ENCODE results near the gene RAB44.
"Not testable (repeated sequence)": the region's sequence is repeated elsewhere in the genome, so short reads cannot be mapped to it uniquely, and the experiment has no call there.

RAB44 gene

GRCh38 chr6:36686668-36687513, 10.7 kb upstream of the RAB44 start:
- no peak for DNase-seq

GRCh38 chr6:36688063-36688738, 9.4 kb upstream of the RAB44 start:
- DNase-seq = no peak

- no peak for DNase-seq
Measured at GRCh38 chr6:36688739-36689075, 8.9 kb upstream of the RAB44 start.

GRCh38 chr6:36691011-36691410, 6.6 kb upstream of the RAB44 start:
- no peak for DNase-seq

- DNase-seq = no peak
Measured at GRCh38 chr6:36691612-36692011, 6.0 kb upstream of the RAB44 start.

- DNase-seq = no peak
Measured at GRCh38 chr6:36692220-36692619, 5.4 kb upstream of the RAB44 start.

GRCh38 chr6:36692861-36693702, 4.5 kb upstream of the RAB44 start:
- DNase-seq = no peak

- no peak for DNase-seq
Measured at GRCh38 chr6:36694616-36695015, 3.0 kb upstream of the RAB44 start.

GRCh38 chr6:36695414-36695813, 2.2 kb upstream of the RAB44 start:
- DNase-seq = no peak

- DNase-seq = no peak
Measured at GRCh38 chr6:36698196-36698595, 570 bp downstream of the RAB44 start.

- DNase-seq = no peak
Measured at GRCh38 chr6:36698871-36699271, 1.2 kb downstream of the RAB44 start.

GRCh38 chr6:36699348-36699747, 1.7 kb downstream of the RAB44 start:
- no peak for DNase-seq

- DNase-seq = no peak
Measured at GRCh38 chr6:36700071-36700812, 2.6 kb downstream of the RAB44 start.

GRCh38 chr6:36700831-36701230, 3.2 kb downstream of the RAB44 start:
- DNase-seq = no peak

- DNase-seq = no peak
Measured at GRCh38 chr6:36701401-36701991, 3.9 kb downstream of the RAB44 start.

GRCh38 chr6:36702656-36703055, 5.0 kb downstream of the RAB44 start:
- DNase-seq = no peak

- DNase-seq = no peak
Measured at GRCh38 chr6:36703081-36703606, 5.5 kb downstream of the RAB44 start.

- DNase-seq = no peak
Measured at GRCh38 chr6:36703982-36704381, 6.4 kb downstream of the RAB44 start.

- not testable (repeated sequence) for DNase-seq
Measured at GRCh38 chr6:36704961-36705577, 7.4 kb downstream of the RAB44 start.

- DNase-seq = no peak
Measured at GRCh38 chr6:36706339-36706738, 8.7 kb downstream of the RAB44 start.

- DNase-seq = no peak
Measured at GRCh38 chr6:36712816-36713215, 15.2 kb downstream of the RAB44 start.

GRCh38 chr6:36713846-36714245, 16.2 kb downstream of the RAB44 start:
- no peak for DNase-seq
